GM12878 (cell line): Measurements from ENCODE around the gene RUSC1. TPM values are rescaled to one million over a fixed set of nuclear protein-coding genes. Genes with fewer than 3 reads are reported as not detected.

ENCODE experiments used
- ATAC-seq: fragments of 200-7000 bp; cut with Tn5 transposase; 3 replicates; pipeline ENCODE4 v1.9.1; 2020; ENCODE audit warnings: mild to moderate bottlenecking, moderate library complexity
- BruUV-seq: library from RNA; stranded (reverse); fragments of 400-500 nt; replicated peaks from 2 replicates; lab custom pipeline; 2021; lab: Mats Ljungman, UMichigan
- CTCF ChIA-PET: fragments of 300-600 bp; sonication (Branson Sonifier 250); formaldehyde crosslinking; extraction: SDS; loops from one replicate; lab custom pipeline; 2021; ENCODE audit warnings: inconsistent platforms; lab: Yijun Ruan, JAX
- POLR2A ChIA-PET: fragments of 350-600 bp; formaldehyde crosslinking; extraction: SDS; loops from one replicate; lab custom pipeline; 2021; ENCODE audit warnings: inconsistent platforms; lab: Charles Lee
- RAD21 ChIA-PET: fragments of 300-600 bp; sonication (Branson Sonifier 250); formaldehyde crosslinking; loops from one replicate; lab custom pipeline; 2023; ENCODE audit warnings: antibody characterized with exemption; ENCODE audit not compliant: unreplicated experiment; lab: Charles Lee
- SMC1A ChIA-PET: fragments of 300-600 bp; sonication (Branson Sonifier 250); formaldehyde crosslinking; loops from one replicate; lab custom pipeline; 2023; ENCODE audit not compliant: unreplicated experiment, uncharacterized antibody; lab: Charles Lee
- DNase-seq: peaks from one replicate; pipeline ENCODE4 v3.0.0-alpha.2; 2011; ENCODE audit warnings: low read depth, low spot score
- FAIRE-seq: peaks from 3 replicates; lab custom pipeline; 2011; peaks lifted over from hg19 to GRCh38; lab: Jason Lieb, UNC
- H2AFZ ChIP-seq: 2 replicates; pipeline ENCODE4 v1.6.0; 2011; ENCODE audit warnings: low read depth, low read length, control low read depth; ENCODE audit not compliant: control insufficient read depth
- H3K27ac ChIP-seq: 2 replicates; pipeline ENCODE4 v1.5.1; 2011; ENCODE audit warnings: control low read depth; ENCODE audit not compliant: control insufficient read depth, insufficient read depth
- H3K27me3 ChIP-seq, 2 experiments: replicated peaks in 1 of 2; 2 replicates each; pipeline versions ENCODE4 v1.6.0 to v1.6.1; 2011; ENCODE audit warnings: low read length in 1 of 2; ENCODE audit not compliant: control insufficient read depth in 2 of 2, insufficient read depth in 2 of 2
- H3K36me3 ChIP-seq, 2 experiments: 2 replicates each; pipeline ENCODE4 v1.5.1; 2011; ENCODE audit warnings: low read length in 1 of 2; ENCODE audit not compliant: control insufficient read depth in 2 of 2, insufficient read depth in 2 of 2
- H3K4me1 ChIP-seq: 2 replicates; pipeline ENCODE4 v1.6.1; 2011; ENCODE audit warnings: mild to moderate bottlenecking, low read length, moderate library complexity, mixed read lengths; ENCODE audit not compliant: control insufficient read depth, insufficient read depth
- H3K4me2 ChIP-seq: 2 replicates; pipeline ENCODE4 v1.6.0; 2011; ENCODE audit warnings: control low read depth; ENCODE audit not compliant: control insufficient read depth, insufficient read depth
- H3K4me3 ChIP-seq: fragments of 200-600 bp; sonication (generic); 2 replicates; pipeline ENCODE4 v1.5.1; 2016
- H3K79me2 ChIP-seq: 2 replicates; pipeline ENCODE4 v1.6.0; 2011; ENCODE audit warnings: low read length; ENCODE audit not compliant: control insufficient read depth, insufficient read depth
- H3K9ac ChIP-seq: 2 replicates; pipeline ENCODE4 v1.8.0; 2011; ENCODE audit warnings: low read length, control low read depth, mixed read lengths; ENCODE audit not compliant: control insufficient read depth, insufficient read depth
- H3K9me3 ChIP-seq: replicated peaks from 3 replicates; pipeline ENCODE4 v1.5.1; 2011; ENCODE audit warnings: mild to moderate bottlenecking, low read length; ENCODE audit not compliant: control insufficient read depth, insufficient read depth
- H4K20me1 ChIP-seq: 2 replicates; pipeline ENCODE4 v1.6.0; 2011; ENCODE audit not compliant: control insufficient read depth, insufficient read depth
- E2F8 ChIP-seq: fragments of 450-650 bp; IDR thresholded peaks from 2 replicates; pipeline ENCODE4 v1.6.1; 2018; ENCODE audit warnings: mild to moderate bottlenecking, low read depth, moderate library complexity; ENCODE audit not compliant: partially characterized antibody
- EP300 ChIP-seq, 2 experiments: fragments of 150-350 bp in 1 of 2; IDR thresholded peaks; 2 replicates each; pipeline ENCODE4 v1.6.1; 2011 to 2012; ENCODE audit warnings: low read depth in 2 of 2, low read length in 2 of 2, borderline replicate concordance in 1 of 2, improper control_type of control experiment in 1 of 2, inconsistent platforms in 1 of 2; ENCODE audit not compliant: control insufficient read depth in 1 of 2
- FOS ChIP-seq: IDR thresholded peaks from 3 replicates; pipeline ENCODE4 v1.6.1; 2011; ENCODE audit warnings: borderline replicate concordance; ENCODE audit not compliant: insufficient read length; ENCODE audit errors: extremely low read depth
- HCFC1 ChIP-seq: fragments of 150-350 bp; IDR thresholded peaks from 2 replicates; pipeline ENCODE4 v1.6.1; 2014; ENCODE audit warnings: low read length
- IRF4 ChIP-seq: IDR thresholded peaks from 2 replicates; pipeline ENCODE4 v1.6.1; 2011; ENCODE audit warnings: low read depth, low read length
- JUND ChIP-seq: IDR thresholded peaks from 2 replicates; pipeline ENCODE4 v1.6.1; 2012; ENCODE audit warnings: low read depth, mild to moderate bottlenecking, low read length, improper control_type of control experiment, moderate library complexity
- KDM1A ChIP-seq: fragments of 200-600 bp; sonication (generic); IDR thresholded peaks from 2 replicates; pipeline ENCODE4 v1.6.1; 2016; ENCODE audit warnings: borderline replicate concordance
- KLF5 ChIP-seq: fragments of 450-650 bp; IDR thresholded peaks from 2 replicates; pipeline ENCODE4 v1.6.1; 2014; ENCODE audit warnings: mild to moderate bottlenecking; ENCODE audit not compliant: partially characterized antibody
- NBN ChIP-seq: fragments of 450-650 bp; IDR thresholded peaks from 2 replicates; pipeline ENCODE4 v1.6.1; 2016
- NFIC ChIP-seq: IDR thresholded peaks from 2 replicates; pipeline ENCODE4 v1.6.1; 2012; ENCODE audit warnings: low read depth, mild to moderate bottlenecking, inconsistent platforms, low read length, moderate library complexity
- NFXL1 ChIP-seq: fragments of 450-650 bp; IDR thresholded peaks from 2 replicates; pipeline ENCODE4 v1.6.1; 2017; ENCODE audit warnings: antibody characterized with exemption, mild to moderate bottlenecking, borderline replicate concordance
- NFYB ChIP-seq: IDR thresholded peaks from 2 replicates; pipeline ENCODE4 v1.6.1; 2011; ENCODE audit warnings: low read depth, mild to moderate bottlenecking, low read length, improper control_type of control experiment, moderate library complexity; ENCODE audit not compliant: insufficient read depth
- POLR2AphosphoS5 ChIP-seq: IDR thresholded peaks from 2 replicates; pipeline ENCODE4 v1.6.1; 2011; ENCODE audit warnings: mild to moderate bottlenecking, low read length, inconsistent platforms
- POU2F2 ChIP-seq: IDR thresholded peaks from 3 replicates; pipeline ENCODE4 v1.6.1; 2011; ENCODE audit warnings: low read depth, mild to moderate bottlenecking, low read length, borderline replicate concordance
- RELA ChIP-seq: fragments of 450-650 bp; IDR thresholded peaks from 2 replicates; pipeline ENCODE4 v1.8.0; 2014; ENCODE audit warnings: borderline replicate concordance; ENCODE audit not compliant: partially characterized antibody
- TARDBP ChIP-seq: IDR thresholded peaks from 2 replicates; pipeline ENCODE4 v1.6.1; 2016; ENCODE audit warnings: borderline replicate concordance
- YY1 ChIP-seq: IDR thresholded peaks from 2 replicates; pipeline ENCODE4 v1.6.1; 2011; ENCODE audit warnings: low read depth, mild to moderate bottlenecking, low read length
- ZNF622 ChIP-seq: fragments of 450-650 bp; IDR thresholded peaks from 2 replicates; pipeline ENCODE4 v1.6.1; 2017; ENCODE audit warnings: mild to moderate bottlenecking, inconsistent platforms
- WGBS: methylation state at CpG from one replicate; pipeline ENCODE4 v1.1.6; 2016; ENCODE audit warnings: low lambda C conversion rate; ENCODE audit not compliant: insufficient replicate concordance, insufficient coverage; ENCODE audit errors: missing lambda C conversion rate; 5-methylcytosine and 5-hydroxymethylcytosine counted together
- in situ Hi-C: fragments of 300-500 bp; cut with MboI; formaldehyde crosslinking; loops from 9 replicates; pipeline ENCODE4 v1.14.3; 2018; ENCODE audit warnings: mixed read lengths
- intact Hi-C: fragments of 100-400 bp; cut with micrococcal nuclease; formaldehyde crosslinking; loops from one replicate; pipeline ENCODE4 v1.14.2; 2022; ENCODE audit not compliant: unreplicated experiment
- polyA plus RNA-seq, 11 experiments: library from polyadenylated mRNA; depleted of rRNA in 4 of 11; unstranded in 6 of 11; stranded (reverse) in 5 of 11; fragments of >200 nt; fragmentation: Nextera tagmentation in 4 of 11; fragmentation: Illumina TruSeq in 1 of 11; extraction: Ambion mirVana in 4 of 11; extraction: Trizol in 1 of 11; gene quantifications; 1 replicate in 1 of 11; 2 replicates in 10 of 11; pipeline versions ENCODE4 v1.2.1 to v1.2.3, GENCODE V29; 2011 to 2016; ENCODE audit warnings: inconsistent platforms in 2 of 11, missing spikeins in 2 of 11, low read depth in 1 of 11
- total RNA-seq, 4 experiments: library from RNA; depleted of rRNA in 3 of 4; stranded (reverse); fragments of >200 nt in 3 of 4; fragmentation: Illumina TruSeq in 1 of 4; extraction: Trizol in 1 of 4; gene quantifications; 2 replicates each; pipeline versions ENCODE4 v1.2.1 to v1.2.3, GENCODE V29; 2013 to 2021

The RUSC1 gene
- total and polyA plus RNA-seq, 10 of the 15 experiments (the other 5 are each of a cell fraction or from before 2014, with no cell fraction given), result 1.1 to 23.7 (median 12.3) TPM

GRCh38 chr1:155282488-155283091 is 38.1 kb upstream of the RUSC1 start:
- CTCF ChIA-PET, result no interaction called here

GRCh38 chr1:155284476-155284875 is 36.2 kb upstream of the RUSC1 start:
- ChIA-PET POLR2A (no interaction called here), SMC1A (no interaction called here), RAD21 (no interaction called here), CTCF (no interaction called here)
- Histone ChIP-seq H3K27me3 (no peaks in the 10 kb centered on the region), H2AFZ (no peak overlapping the region), H3K36me3 (no peaks in the 10 kb centered on the region), H3K9me3 (no peaks in the 10 kb centered on the region), H3K4me2 (no peak overlapping the region), H3K27ac (no peak overlapping the region), H3K4me1 (no peaks in the 10 kb centered on the region), H3K4me3 (no peak overlapping the region), H3K79me2 (no peaks in the 10 kb centered on the region), H4K20me1 (no peaks in the 10 kb centered on the region), H3K9ac (no peak overlapping the region)
- no peak for ATAC-seq
- no peak for DNase-seq
- no TSS peak for BruUV-seq
- in situ Hi-C loops, result no loop called here
- WGBS, result 86% methylated on average over 12 of the region's 12 CpGs
- intact Hi-C loops, result no loop called here
- FAIRE-seq, result no peak
- TF ChIP-seq NFIC, result no peak
- no peak for TF ChIP-seq FOS
- no peak for TF ChIP-seq JUND
- no peak for TF ChIP-seq NBN
- TF ChIP-seq POU2F2, result no peak
- TF ChIP-seq TARDBP, result no peak
- TF ChIP-seq POLR2AphosphoS5, result no peak
- no peak for TF ChIP-seq YY1
- no peak for TF ChIP-seq HCFC1
- TF ChIP-seq ZNF622, result no peak
- TF ChIP-seq E2F8, result no peak
- TF ChIP-seq NFYB, result no peak
- no peak for TF ChIP-seq IRF4

More at GRCh38 chr1:155282488-155283091, 38.1 kb upstream of the RUSC1 start:
- ChIA-PET RAD21 (no interaction called here), SMC1A (interaction anchor here (0.9 kb wide), 1 partner anchor 34 kb away, joined by 3 read pairs; no protein-coding TSS in a partner anchor), POLR2A (no interaction called here)
- Histone ChIP-seq H3K4me3 (no peak overlapping the region), H3K4me2 (no peak overlapping the region), H4K20me1 (no peaks in the 10 kb centered on the region), H3K9ac (no peak overlapping the region), H3K9me3 (no peaks in the 10 kb centered on the region), H3K79me2 (no peaks in the 10 kb centered on the region), H3K36me3 (no peaks in the 10 kb centered on the region), H3K27me3 (no peaks in the 10 kb centered on the region), H3K27ac (no peak overlapping the region), H3K4me1 (peaks cover 3% of the 10 kb centered on the region; the same call in 1 of the 2 replicates), H2AFZ (no peak overlapping the region)
- intact Hi-C loops (no loop called here), in situ Hi-C loops (no loop called here)
- 87% methylated on average over 24 of the region's 29 CpGs for WGBS
- FAIRE-seq, result no peak
- no TSS peak for BruUV-seq
- DNase-seq, result no peak
- ATAC-seq, result no peak
- TF ChIP-seq EP300 (IDR thresholded peaks at IDR 0.05; ENCODE audit: borderline replicate concordance in 1 of 2, control insufficient read depth in 1 of 2, low read depth in 2 of 2, low read length in 2 of 2) (no peak), KDM1A (no peak), NFXL1 (no peak), HCFC1 (no peak), KLF5 (no peak), RELA (no peak)
